Kidney (tissue), 14 donors: ENCODE data around the gene EPHA1. TPM values are rescaled to one million over a fixed set of nuclear protein-coding genes. Genes with fewer than 3 reads are reported as not detected.
A peak's percentile ranks its signal among the peaks of the same experiment; 100 is the strongest.

ENCODE experiments used
- DNase-seq, 5 donors: peaks; one replicate each; pipeline ENCODE4 v3.0.0-alpha.2; 2013 to 2020
- FAIRE-seq: peaks from 2 replicates; lab custom pipeline; 2012; peaks lifted over from hg19 to GRCh38; lab: Jason Lieb, UNC
- H3K27ac ChIP-seq, 2 donors: one replicate each; pipeline ENCODE4 v1.7.0; 2013; ENCODE audit warnings: low read depth in 2 of 2, low read length in 2 of 2, inconsistent platforms in 1 of 2
- H3K27me3 ChIP-seq: one replicate; pipeline ENCODE4 v1.7.1; 2013; ENCODE audit warnings: low read length, inconsistent platforms; ENCODE audit not compliant: control insufficient read depth, insufficient read depth
- H3K36me3 ChIP-seq, 3 donors: one replicate each; pipeline versions ENCODE4 v1.7.0 to v1.7.1; 2013; ENCODE audit warnings: low read length in 3 of 3, control low read depth in 1 of 3, inconsistent platforms in 1 of 3; ENCODE audit not compliant: insufficient read depth in 3 of 3, control insufficient read depth in 2 of 3
- H3K4me1 ChIP-seq, 3 donors: one replicate each; pipeline versions ENCODE4 v1.7.0 to v1.7.1; 2013; ENCODE audit warnings: low read length in 3 of 3, inconsistent platforms in 1 of 3, low read depth in 1 of 3; ENCODE audit not compliant: control insufficient read depth in 2 of 3, insufficient read depth in 2 of 3
- H3K4me3 ChIP-seq, 3 donors: one replicate each; pipeline versions ENCODE4 v1.7.0 to v1.8.1; 2013; ENCODE audit warnings: low read length in 3 of 3, control low read depth in 1 of 3, inconsistent platforms in 1 of 3
- H3K9ac ChIP-seq, 3 donors: one replicate each; pipeline versions ENCODE4 v1.7.0 to v1.7.1; 2013; ENCODE audit warnings: low read length in 3 of 3, control low read depth in 1 of 3, inconsistent platforms in 1 of 3
- H3K9me3 ChIP-seq, 3 donors: one replicate each; pipeline versions ENCODE4 v1.7.0 to v1.7.1; 2013; ENCODE audit warnings: low read length in 3 of 3, control low read depth in 1 of 3, inconsistent platforms in 1 of 3; ENCODE audit not compliant: control insufficient read depth in 2 of 3, insufficient read depth in 1 of 3
- CTCF ChIP-seq: IDR thresholded peaks from 3 replicates; pipeline ENCODE4 v1.5.1; 2012; ENCODE audit warnings: mild to moderate bottlenecking, moderate library complexity, borderline replicate concordance; ENCODE audit not compliant: insufficient read depth; ENCODE audit errors: extremely low read depth
- intact Hi-C: fragments of 100-400 bp; cut with DNase I; formaldehyde crosslinking; loops from one replicate; pipeline ENCODE4 v1.11.1; 2022
- polyA plus RNA-seq: library from polyadenylated mRNA; stranded (reverse); fragments of 350-450 nt; fragmentation: Illumina TruSeq; extraction: RNeasy Lipid Tissue Mini Kit (QIAGEN cat#74804); gene quantifications from one replicate; pipeline ENCODE4 v1.2.3, GENCODE V29; 2014; ENCODE audit warnings: low read depth, low replicate concordance; ENCODE audit not compliant: insufficient read depth
- total RNA-seq: library from RNA; stranded (reverse); fragmentation: NEBNext Ultra II Directional; extraction: Animal tissue kit (Norgen Biotek cat#: 25700); gene quantifications from one replicate; pipeline ENCODE4 v1.2.1, GENCODE V29; 2021
- donor health status: control.
- donor health status: control.
- donor health status: control.
- donor health status: control.
- donor health status: control.
- donor health status: DM: yes; HTN: yes; CAD: no.
- donor health status: Normal renal cell carcinoma (clear cell type).

The EPHA1 gene
- total and polyA plus RNA-seq, 2 donors from 2014 or later: 6.9 to 22.3 TPM

- no peak for TF ChIP-seq CTCF
- Histone ChIP-seq H3K36me3 (peaks cover 3 to 16% (median 8%) of the 10 kb centered on the region in 3 donors), H3K27ac (peak overlapping the region; percentile 79 to 83), H3K9me3 (no peaks in the 10 kb centered on the region), H3K4me3 (no peak overlapping the region), H3K9ac (peak overlapping the region in 1 of 3 donors; percentile 27), H3K4me1 (peaks cover 0 to 24% (median 0%) of the 10 kb centered on the region in 3 donors), H3K27me3 (no peaks in the 10 kb centered on the region)
- FAIRE-seq (no peak), DNase-seq (peak in 2 of 5 donors; percentile 54 to 82)
- intact Hi-C loops: no loop called here
These were observed 16.9 kb downstream of the EPHA1 start for GRCh38 chr7:143391462-143392404.

- TF ChIP-seq CTCF: no peak
- peak in 1 of 5 donors; percentile 66 for DNase-seq
These were observed 17.8 kb downstream of the EPHA1 start for GRCh38 chr7:143390773-143391317.

GRCh38 chr7:143390104-143390772 lies 18.4 kb downstream of the EPHA1 start:
- no peak for FAIRE-seq
- no peak for TF ChIP-seq CTCF
- no peak overlapping the region for H3K27ac ChIP-seq
- H3K9me3 ChIP-seq: no peaks in the 10 kb centered on the region
- no peaks in the 10 kb centered on the region for H3K27me3 ChIP-seq
- H3K4me3 ChIP-seq: no peak overlapping the region
- peak in 1 of 5 donors; percentile 56 for DNase-seq
- peaks cover 0 to 27% (median 8%) of the 10 kb centered on the region in 3 donors for H3K4me1 ChIP-seq
- H3K9ac ChIP-seq: no peak overlapping the region
- intact Hi-C loops: no loop called here
- peaks cover 3 to 11% (median 8%) of the 10 kb centered on the region in 3 donors for H3K36me3 ChIP-seq

More at GRCh38 chr7:143390773-143391317, 17.8 kb downstream of the EPHA1 start:
- H3K27me3 ChIP-seq: no peaks in the 10 kb centered on the region
- FAIRE-seq: no peak
- no peak overlapping the region for H3K9ac ChIP-seq
- H3K36me3 ChIP-seq: peaks cover 3 to 16% (median 8%) of the 10 kb centered on the region in 3 donors
- H3K9me3 ChIP-seq: no peaks in the 10 kb centered on the region
- H3K4me3 ChIP-seq: no peak overlapping the region
- no peak overlapping the region for H3K27ac ChIP-seq
- H3K4me1 ChIP-seq: peaks cover 0 to 27% (median 6%) of the 10 kb centered on the region in 3 donors
- intact Hi-C loops: no loop called here
